ENCODE results near the gene FLT3LG. TPM values are rescaled to one million over a fixed set of nuclear protein-coding genes. Genes with fewer than 3 reads are reported as not detected.
A peak's percentile ranks its signal among the peaks of the same experiment; 100 is the strongest.

Gene FLT3LG
- total and polyA plus RNA-seq, 2 donors from 2014 or later: 7.4 to 12.5 TPM

DNA sequence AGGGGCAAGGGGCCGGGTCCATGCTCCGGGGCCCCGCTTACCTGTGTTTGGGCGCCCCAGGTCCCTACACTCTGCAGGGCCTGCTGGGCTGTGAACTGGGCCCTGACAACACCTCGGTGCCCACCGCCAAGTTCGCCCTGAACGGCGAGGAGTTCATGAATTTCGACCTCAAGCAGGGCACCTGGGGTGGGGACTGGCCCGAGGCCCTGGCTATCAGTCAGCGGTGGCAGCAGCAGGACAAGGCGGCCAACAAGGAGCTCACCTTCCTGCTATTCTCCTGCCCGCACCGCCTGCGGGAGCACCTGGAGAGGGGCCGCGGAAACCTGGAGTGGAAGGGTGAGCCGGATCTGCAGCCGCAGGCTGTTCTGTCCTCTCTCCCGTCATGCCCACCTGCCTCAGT, 40.1 kb downstream of the FLT3LG start:
- H3K36me3 ChIP-seq (ENCODE audit: control insufficient read depth in 2 of 3, insufficient read depth in 3 of 3, low read length in 3 of 3): peaks cover 0 to 5% (median 0%) of the 10 kb centered on the region in 3 donors
- H3K27me3 ChIP-seq (ENCODE audit: control insufficient read depth, insufficient read depth, low read length): no peaks in the 10 kb centered on the region
- no peaks in the 10 kb centered on the region for H3K9me3 ChIP-seq (ENCODE audit: control insufficient read depth in 2 of 3, insufficient read depth in 1 of 3, low read length in 3 of 3)
- intact Hi-C loops (cut with DNase I): no loop called here
- H3K9ac ChIP-seq (ENCODE audit: low read length in 3 of 3): peak overlapping the region in 2 of 3 donors; percentile 32 to 55
- H3K4me1 ChIP-seq (ENCODE audit: control insufficient read depth in 2 of 3, insufficient read depth in 2 of 3, low read depth in 1 of 3, low read length in 3 of 3): peaks cover 0 to 11% (median 5%) of the 10 kb centered on the region in 3 donors
- TF ChIP-seq, protein P1, sequence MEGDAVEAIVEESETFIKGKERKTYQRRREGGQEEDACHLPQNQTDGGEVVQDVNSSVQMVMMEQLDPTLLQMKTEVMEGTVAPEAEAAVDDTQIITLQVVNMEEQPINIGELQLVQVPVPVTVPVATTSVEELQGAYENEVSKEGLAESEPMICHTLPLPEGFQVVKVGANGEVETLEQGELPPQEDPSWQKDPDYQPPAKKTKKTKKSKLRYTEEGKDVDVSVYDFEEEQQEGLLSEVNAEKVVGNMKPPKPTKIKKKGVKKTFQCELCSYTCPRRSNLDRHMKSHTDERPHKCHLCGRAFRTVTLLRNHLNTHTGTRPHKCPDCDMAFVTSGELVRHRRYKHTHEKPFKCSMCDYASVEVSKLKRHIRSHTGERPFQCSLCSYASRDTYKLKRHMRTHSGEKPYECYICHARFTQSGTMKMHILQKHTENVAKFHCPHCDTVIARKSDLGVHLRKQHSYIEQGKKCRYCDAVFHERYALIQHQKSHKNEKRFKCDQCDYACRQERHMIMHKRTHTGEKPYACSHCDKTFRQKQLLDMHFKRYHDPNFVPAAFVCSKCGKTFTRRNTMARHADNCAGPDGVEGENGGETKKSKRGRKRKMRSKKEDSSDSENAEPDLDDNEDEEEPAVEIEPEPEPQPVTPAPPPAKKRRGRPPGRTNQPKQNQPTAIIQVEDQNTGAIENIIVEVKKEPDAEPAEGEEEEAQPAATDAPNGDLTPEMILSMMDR (IDR thresholded peaks at IDR 0.05; ENCODE audit: borderline replicate concordance, extremely low read depth, insufficient read depth): no peak
- no peak overlapping the region for H3K27ac ChIP-seq (ENCODE audit: low read depth in 2 of 2, low read length in 2 of 2)
- FAIRE-seq (no peak), DNase-seq (no peak)
- peak overlapping the region in 2 of 3 donors; percentile 44 to 63 for H3K4me3 ChIP-seq (ENCODE audit: low read length in 3 of 3)

DNA sequence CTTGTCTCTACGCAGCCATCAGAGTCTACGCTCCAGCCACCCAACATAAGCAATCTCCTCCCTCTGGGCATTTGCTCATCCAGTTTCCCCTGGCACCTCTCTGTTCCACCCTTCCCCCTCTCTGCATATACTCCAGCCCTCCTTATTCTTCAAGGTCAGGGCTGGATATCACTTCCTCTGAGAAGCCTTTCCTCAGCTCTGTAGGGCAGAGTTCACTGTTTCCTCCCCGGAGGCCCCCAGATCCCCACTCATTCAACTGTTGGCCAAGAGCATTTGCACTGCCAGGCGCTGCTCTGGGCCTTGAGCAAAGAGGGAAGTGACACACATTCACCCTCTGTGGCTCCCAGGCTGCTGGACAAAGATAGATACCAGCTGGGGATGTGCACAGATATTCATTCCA, 41.8 kb downstream of the FLT3LG start:
- peaks cover 0 to 11% (median 5%) of the 10 kb centered on the region in 3 donors for H3K4me1 ChIP-seq (ENCODE audit: control insufficient read depth in 2 of 3, insufficient read depth in 2 of 3, low read depth in 1 of 3, low read length in 3 of 3)
- no peaks in the 10 kb centered on the region for H3K27me3 ChIP-seq (ENCODE audit: control insufficient read depth, insufficient read depth, low read length)
- H3K36me3 ChIP-seq (ENCODE audit: control insufficient read depth in 2 of 3, insufficient read depth in 3 of 3, low read length in 3 of 3): peaks cover 0 to 5% (median 0%) of the 10 kb centered on the region in 3 donors
- H3K4me3 ChIP-seq (ENCODE audit: low read length in 3 of 3): no peak overlapping the region
- H3K27ac ChIP-seq (ENCODE audit: low read depth in 2 of 2, low read length in 2 of 2): no peak overlapping the region
- DNase-seq (peak in 1 of 5 donors; percentile 40), FAIRE-seq (no peak)
- intact Hi-C loops (cut with DNase I): no loop called here
- no peak overlapping the region for H3K9ac ChIP-seq (ENCODE audit: low read length in 3 of 3)
- no peaks in the 10 kb centered on the region for H3K9me3 ChIP-seq (ENCODE audit: control insufficient read depth in 2 of 3, insufficient read depth in 1 of 3, low read length in 3 of 3)
- TF ChIP-seq, protein P1 (IDR thresholded peaks at IDR 0.05; ENCODE audit: borderline replicate concordance, extremely low read depth, insufficient read depth): no peak

DNA sequence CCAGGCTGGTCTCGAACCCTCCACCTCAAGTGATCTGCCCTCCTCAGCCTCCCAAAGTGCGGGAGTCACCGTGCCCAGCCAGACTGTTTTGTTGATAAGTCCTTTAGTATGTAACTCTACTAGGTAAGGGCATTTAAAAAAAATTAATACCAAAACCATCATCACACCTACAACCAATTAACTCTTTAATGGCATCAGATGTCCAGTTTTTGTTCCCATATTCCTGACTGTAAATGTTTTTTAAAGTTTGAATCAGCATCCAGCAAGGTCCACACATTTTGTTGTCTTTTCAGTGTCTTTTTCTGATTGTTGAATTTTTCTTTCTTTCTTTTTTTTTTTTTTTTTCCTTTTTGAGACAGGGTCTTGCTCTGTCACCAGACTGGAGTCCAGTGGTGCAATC, 44.0 kb downstream of the FLT3LG start:
- Histone ChIP-seq H3K4me1 (ENCODE audit: control insufficient read depth in 2 of 3, insufficient read depth in 2 of 3, low read depth in 1 of 3, low read length in 3 of 3) (peaks cover 0 to 11% (median 5%) of the 10 kb centered on the region in 3 donors), H3K4me3 (ENCODE audit: low read length in 3 of 3) (no peak overlapping the region), H3K9ac (ENCODE audit: low read length in 3 of 3) (no peak overlapping the region), H3K27me3 (ENCODE audit: control insufficient read depth, insufficient read depth, low read length) (no peaks in the 10 kb centered on the region), H3K27ac (ENCODE audit: low read depth in 2 of 2, low read length in 2 of 2) (no peak overlapping the region), H3K9me3 (ENCODE audit: control insufficient read depth in 2 of 3, insufficient read depth in 1 of 3, low read length in 3 of 3) (no peaks in the 10 kb centered on the region), H3K36me3 (ENCODE audit: control insufficient read depth in 2 of 3, insufficient read depth in 3 of 3, low read length in 3 of 3) (peaks cover 0 to 10% (median 0%) of the 10 kb centered on the region in 3 donors)
- intact Hi-C loops (cut with DNase I): no loop called here
- TF ChIP-seq, protein P1 (IDR thresholded peaks at IDR 0.05; ENCODE audit: borderline replicate concordance, extremely low read depth, insufficient read depth): no peak
- no peak for DNase-seq
- FAIRE-seq: no peak

Measured in kidney (tissue), 14 donors.